Left kidney (tissue), 8 donors: ENCODE results near the gene NPIPB12. TPM values are rescaled to one million over a fixed set of nuclear protein-coding genes. Genes with fewer than 3 reads are reported as not detected.
"Not testable (repeated sequence)": the region's sequence is repeated elsewhere in the genome, so short reads cannot be mapped to it uniquely, and the experiment has no call there.

ENCODE experiments used
- DNase-seq: peaks from one replicate; pipeline ENCODE4 v3.0.0-alpha.2; 2013
- long read RNA-seq, 8 donors: transcript quantifications; one replicate each; lab custom pipeline, GENCODE V29; 2026
- polyA plus RNA-seq: library from polyadenylated mRNA; unstranded; fragments of 120-200 nt; gene quantifications from one replicate; pipeline ENCODE4 v1.2.1, GENCODE V29; 2013; ENCODE audit not compliant: insufficient read length

Gene NPIPB12
- 97.6 TPM for polyA plus RNA-seq
- long read RNA-seq, donor 1: 0 reads
- long read RNA-seq, donor 2: 0 reads
- long read RNA-seq, donor 3: 0 reads
- long read RNA-seq, donor 4: 0 reads
- long read RNA-seq, donor 5, partial matches to known transcripts: 0 of 5 reads
- long read RNA-seq, donor 5, other reads (novel, unspliced or antisense): 5 of 5 reads
- long read RNA-seq, donor 6: 0 reads
- long read RNA-seq, donor 7: 0 reads
- long read RNA-seq, donor 8: 0 reads

GRCh38 chr16:29506308-29506707, at the start of gene NPIPB12:
Gene NPIPB12, minus strand, starts transcription at chr16:29506408.
- not testable (repeated sequence) for DNase-seq

GRCh38 chr16:29521520-29521919, 15.3 kb upstream of the NPIPB12 start:
- DNase-seq: not testable (repeated sequence)

GRCh38 chr16:29482276-29482675, 23.9 kb downstream of the NPIPB12 start:
- not testable (repeated sequence) for DNase-seq

- DNase-seq: not testable (repeated sequence)
Observed at GRCh38 chr16:29472065-29472464, 34.1 kb downstream of the NPIPB12 start.

- not testable (repeated sequence) for DNase-seq
Observed at GRCh38 chr16:29469660-29470059, 36.5 kb downstream of the NPIPB12 start.

GRCh38 chr16:29467654-29468366, 38.4 kb downstream of the NPIPB12 start:
- DNase-seq: not testable (repeated sequence)

GRCh38 chr16:29466904-29467303, 39.3 kb downstream of the NPIPB12 start:
- DNase-seq: not testable (repeated sequence)

- not testable (repeated sequence) for DNase-seq
Observed at GRCh38 chr16:29465985-29466824, 40.0 kb downstream of the NPIPB12 start.

- DNase-seq: not testable (repeated sequence)
Observed at GRCh38 chr16:29460647-29461030, 45.6 kb downstream of the NPIPB12 start.

- not testable (repeated sequence) for DNase-seq
Observed at GRCh38 chr16:29459706-29460646, 46.2 kb downstream of the NPIPB12 start, which contains the start of gene SULT1A4. Gene SULT1A4, plus strand, starts transcription at chr16:29459913. Its CDS starts 1,473 bp downstream, at chr16:29461386.

GRCh38 chr16:29457660-29458059, 48.5 kb downstream of the NPIPB12 start:
- DNase-seq: not testable (repeated sequence)

- DNase-seq: not testable (repeated sequence)
Observed at GRCh38 chr16:29454828-29455227, 51.4 kb downstream of the NPIPB12 start.

- DNase-seq: not testable (repeated sequence)
Observed at GRCh38 chr16:29454269-29454668, 51.9 kb downstream of the NPIPB12 start, which contains the start of the genes BOLA2 and SLX1B. Gene BOLA2, minus strand, starts transcription at chr16:29454351. Its CDS starts 98 bp downstream, at chr16:29454253. Gene SLX1B, plus strand, starts transcription at chr16:29454533.

GRCh38 chr16:29453754-29454153, 52.5 kb downstream of the NPIPB12 start:
- not testable (repeated sequence) for DNase-seq

Other genes starting within 250 kb of the NPIPB12 start
- gene NPIPB11, start 99.7 kb downstream of the NPIPB12 start, polyA plus RNA-seq: 3.3 TPM
- 7.5 TPM for gene BOLA2, start 52.1 kb downstream of the NPIPB12 start, polyA plus RNA-seq
- 8.1 TPM for gene SLX1B, start 51.9 kb downstream of the NPIPB12 start, polyA plus RNA-seq
- gene SULT1A4, start 46.5 kb downstream of the NPIPB12 start, polyA plus RNA-seq: 28.7 TPM
- 2.0 TPM for gene SPN, start 156.8 kb upstream of the NPIPB12 start, polyA plus RNA-seq
- gene QPRT, start 172.8 kb upstream of the NPIPB12 start, polyA plus RNA-seq: 148 TPM
- gene C16orf54, start 239.6 kb upstream of the NPIPB12 start, polyA plus RNA-seq: 0.32 TPM